Right cardiac atrium (tissue), 5 donors: Measurements from ENCODE around the gene HMCN1. TPM values are rescaled to one million over a fixed set of nuclear protein-coding genes. Genes with fewer than 3 reads are reported as not detected.

ENCODE experiments used
- ATAC-seq, 2 donors: fragments of 200-7000 bp; cut with Tn5 transposase; one replicate each; pipeline versions ENCODE4 v1.8.0 to v1.9.1; 2020; ENCODE audit warnings: moderate library complexity in 2 of 2, mild to moderate bottlenecking in 1 of 2
- DNase-seq, 3 donors: peaks; one replicate each; pipeline ENCODE4 v3.0.0-alpha.2; 2020
- H3K27ac ChIP-seq: one replicate; pipeline ENCODE4 v1.5.1; 2013; ENCODE audit warnings: mild to moderate bottlenecking, low read length, control low read depth, moderate library complexity
- H3K27me3 ChIP-seq: one replicate; pipeline ENCODE4 v1.6.1; 2013; ENCODE audit not compliant: control insufficient read depth, insufficient read depth
- H3K4me1 ChIP-seq: one replicate; pipeline ENCODE4 v1.6.1; 2013; ENCODE audit warnings: low read length; ENCODE audit not compliant: control insufficient read depth, insufficient read depth
- H3K4me3 ChIP-seq: one replicate; pipeline ENCODE4 v1.5.1; 2013; ENCODE audit warnings: low read length, control low read depth
- H3K9me3 ChIP-seq: one replicate; pipeline ENCODE4 v1.6.1; 2013; ENCODE audit warnings: low read length; ENCODE audit not compliant: control insufficient read depth
- WGBS: extraction: QIAGEN DNeasy Blood & Tissue Kit; methylation state at CpG from one replicate; pipeline ENCODE4 v1.1.7; 2013; 5-methylcytosine and 5-hydroxymethylcytosine counted together
- intact Hi-C, 4 donors: fragments of 100-400 bp; cut with DNase I; formaldehyde crosslinking; loops; one replicate each; pipeline versions ENCODE4 v1.11.0 to v1.14.0; 2022 to 2023
- polyA plus RNA-seq: library from polyadenylated mRNA; stranded (reverse); fragments of 200-250 nt; gene quantifications from one replicate; pipeline ENCODE4 v1.2.3, GENCODE V29; 2013
- total RNA-seq, 4 donors: library from RNA; stranded (reverse); fragmentation: NEBNext Ultra II Directional; extraction: Animal tissue kit (Norgen Biotek cat#: 25700); gene quantifications; one replicate each; pipeline ENCODE4 v1.2.1, GENCODE V29; 2021
- donor health status: healthy with polysubstance abuse.
- donor health status: DM: no; HTN: yes; CAD: no.
- donor health status: DM: no; HTN: no; CAD: no.
- donor health status: DM: no; HTN: yes; CAD: no; lungs with severe emphysema.
- donor health status: DM: yes; HTN: yes; CAD: no.

Gene HMCN1
- total and polyA plus RNA-seq, 5 donors = 4.0 to 17.1 (median 14.8) TPM

DNA sequence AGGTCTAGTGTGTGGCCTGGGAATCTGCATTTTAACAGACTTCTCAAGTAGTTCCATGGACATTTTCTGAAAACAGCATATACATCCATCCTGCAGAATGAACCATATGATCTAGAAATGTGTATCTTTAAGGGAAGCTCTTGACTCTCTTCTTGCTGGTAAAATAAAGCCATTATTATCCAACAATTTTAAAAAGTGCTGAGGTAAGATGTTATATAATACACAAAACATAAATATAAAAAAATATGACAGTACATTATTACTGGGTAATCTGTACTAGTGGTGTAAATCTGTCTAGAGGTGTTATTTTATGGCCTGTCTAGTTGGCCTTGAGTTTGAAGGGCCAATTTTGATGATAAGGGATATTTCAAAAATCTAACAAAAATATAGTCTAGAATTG lies 201.2 kb downstream of the HMCN1 start:
- no peaks in the 10 kb centered on the region for H3K4me1 ChIP-seq
- no peak for ATAC-seq
- H3K4me3 ChIP-seq = no peak overlapping the region
- no peak for DNase-seq
- intact Hi-C loops = no loop called here
- no peak overlapping the region for H3K27ac ChIP-seq
- no peaks in the 10 kb centered on the region for H3K9me3 ChIP-seq
- H3K27me3 ChIP-seq = no peaks in the 10 kb centered on the region

DNA sequence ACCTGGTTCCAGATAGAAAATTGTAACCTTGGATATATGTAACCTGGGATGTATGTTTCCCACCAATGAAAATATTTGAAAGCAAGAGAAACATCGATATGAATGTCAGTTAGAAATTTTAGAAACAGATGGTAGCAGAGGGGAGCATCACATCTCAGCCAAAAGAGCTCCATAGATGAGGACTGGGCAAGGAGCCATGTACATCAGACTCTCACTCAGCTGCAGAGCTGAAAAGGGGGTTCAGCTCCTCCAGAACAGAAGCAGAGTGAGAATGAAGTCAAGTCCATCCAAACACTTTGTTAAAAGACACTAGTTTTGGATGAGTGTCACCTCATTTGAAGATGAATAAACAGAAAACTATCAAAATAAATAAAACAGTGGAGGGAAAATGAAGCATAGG lies 202.4 kb downstream of the HMCN1 start:
- Histone ChIP-seq H3K27ac (no peak overlapping the region), H3K4me3 (no peak overlapping the region), H3K4me1 (no peaks in the 10 kb centered on the region), H3K27me3 (no peaks in the 10 kb centered on the region), H3K9me3 (no peaks in the 10 kb centered on the region)
- intact Hi-C loops = no loop called here
- DNase-seq = no peak
- ATAC-seq = no peak
- 67% methylated on average over 1 of the region's 1 CpG for WGBS

DNA sequence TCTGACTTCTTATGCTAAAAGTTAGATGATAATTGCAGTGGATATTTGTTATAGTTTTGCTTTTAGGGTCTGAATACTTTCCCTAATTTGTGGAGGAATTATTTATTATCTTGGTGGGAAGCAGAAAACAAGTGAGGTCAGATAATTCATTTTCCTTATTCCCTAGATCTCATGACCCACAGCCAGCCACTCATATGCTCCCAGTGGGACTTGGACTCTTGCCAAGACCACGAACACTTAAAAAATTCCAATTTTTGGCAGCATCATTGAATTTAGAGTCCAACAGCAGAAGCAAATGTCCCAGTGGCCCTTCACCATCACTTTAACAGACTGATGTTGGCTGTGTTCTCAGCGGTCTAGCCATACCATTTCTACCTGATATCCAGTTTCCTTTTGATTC lies 204.2 kb downstream of the HMCN1 start:
- intact Hi-C loops = no loop called here
- no peaks in the 10 kb centered on the region for H3K27me3 ChIP-seq
- no peaks in the 10 kb centered on the region for H3K9me3 ChIP-seq
- H3K27ac ChIP-seq = no peak overlapping the region
- WGBS = 37% methylated on average over 2 of the region's 2 CpGs
- ATAC-seq = no peak
- H3K4me1 ChIP-seq = no peaks in the 10 kb centered on the region
- no peak overlapping the region for H3K4me3 ChIP-seq
- no peak for DNase-seq

DNA sequence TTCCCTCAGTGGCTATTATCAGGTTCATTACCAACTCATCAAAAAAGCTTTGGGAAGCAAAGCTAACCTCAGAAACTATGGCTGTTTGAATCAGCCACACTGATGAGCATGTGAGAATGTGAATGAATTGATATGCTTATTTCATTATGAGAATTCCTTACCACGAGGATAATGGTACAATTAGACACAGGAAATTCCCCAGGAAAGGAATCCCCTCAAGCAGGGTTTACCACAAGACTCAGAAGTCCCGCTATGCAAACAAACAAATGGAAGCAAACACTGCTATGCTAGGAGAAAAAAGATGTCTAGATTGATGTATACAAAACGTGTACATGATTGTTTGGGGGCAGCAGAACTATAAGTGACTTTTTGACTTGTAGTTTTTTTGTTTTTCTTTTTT lies 205.0 kb downstream of the HMCN1 start:
- no peak overlapping the region for H3K27ac ChIP-seq
- ATAC-seq = no peak
- intact Hi-C loops = no loop called here

DNA sequence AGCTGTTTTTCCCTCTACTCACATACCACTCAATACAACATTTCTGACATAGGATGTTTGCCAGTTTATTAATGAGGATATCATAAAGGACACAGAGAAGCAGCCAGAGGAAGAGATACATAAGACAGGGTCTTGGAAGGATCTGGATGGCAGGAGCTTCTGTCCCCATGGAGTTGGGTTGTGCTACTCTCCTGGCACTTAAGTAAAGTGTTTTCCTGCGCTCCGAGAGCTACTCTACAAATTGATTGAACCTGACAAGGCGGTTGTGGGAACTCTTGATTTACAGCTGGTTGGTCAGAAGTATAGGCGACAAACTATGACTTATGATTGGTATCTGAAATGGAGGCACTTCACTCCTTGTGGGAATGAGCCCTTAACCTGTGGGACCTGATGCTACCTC lies 208.8 kb downstream of the HMCN1 start:
- H3K4me1 ChIP-seq = no peaks in the 10 kb centered on the region
- H3K9me3 ChIP-seq = no peaks in the 10 kb centered on the region
- H3K27me3 ChIP-seq = no peaks in the 10 kb centered on the region
- no peak overlapping the region for H3K4me3 ChIP-seq
- no peak overlapping the region for H3K27ac ChIP-seq
- no peak for DNase-seq
- ATAC-seq = no peak
- intact Hi-C loops = no loop called here
- 95% methylated on average over 4 of the region's 4 CpGs for WGBS

More for the DNA sequence above, 205.0 kb downstream of the HMCN1 start:
- 55% methylated on average over 3 of the region's 3 CpGs for WGBS
- no peak for DNase-seq
- Histone ChIP-seq H3K9me3 (no peaks in the 10 kb centered on the region), H3K4me1 (no peaks in the 10 kb centered on the region), H3K4me3 (no peak overlapping the region), H3K27me3 (no peaks in the 10 kb centered on the region)

DNA sequence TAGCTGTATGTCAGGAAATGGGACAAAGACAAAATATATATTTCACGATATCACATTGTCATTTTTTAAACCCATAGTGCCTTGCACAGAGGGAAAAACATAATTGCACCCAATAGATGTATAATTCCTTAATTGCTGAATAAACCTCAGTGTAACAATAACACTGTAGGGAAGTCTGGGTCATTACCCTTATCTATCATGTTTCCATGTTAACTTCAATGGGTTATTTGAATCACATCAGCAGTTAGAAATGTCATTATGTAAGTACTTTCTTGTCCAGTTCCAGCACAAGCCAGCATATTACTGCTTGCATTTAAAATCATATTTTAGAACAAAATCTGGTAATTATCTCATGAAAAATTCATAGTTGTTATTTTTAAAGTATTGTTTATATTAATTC lies 222.7 kb downstream of the HMCN1 start:
- Histone ChIP-seq H3K4me1 (peaks cover 2% of the 10 kb centered on the region), H3K27ac (no peak overlapping the region), H3K27me3 (no peaks in the 10 kb centered on the region), H3K9me3 (no peaks in the 10 kb centered on the region), H3K4me3 (no peak overlapping the region)
- DNase-seq (no peak), ATAC-seq (peak; percentile 29 to 50)
- intact Hi-C loops = no loop called here
- 46% methylated on average over 1 of the region's 1 CpG for WGBS

DNA sequence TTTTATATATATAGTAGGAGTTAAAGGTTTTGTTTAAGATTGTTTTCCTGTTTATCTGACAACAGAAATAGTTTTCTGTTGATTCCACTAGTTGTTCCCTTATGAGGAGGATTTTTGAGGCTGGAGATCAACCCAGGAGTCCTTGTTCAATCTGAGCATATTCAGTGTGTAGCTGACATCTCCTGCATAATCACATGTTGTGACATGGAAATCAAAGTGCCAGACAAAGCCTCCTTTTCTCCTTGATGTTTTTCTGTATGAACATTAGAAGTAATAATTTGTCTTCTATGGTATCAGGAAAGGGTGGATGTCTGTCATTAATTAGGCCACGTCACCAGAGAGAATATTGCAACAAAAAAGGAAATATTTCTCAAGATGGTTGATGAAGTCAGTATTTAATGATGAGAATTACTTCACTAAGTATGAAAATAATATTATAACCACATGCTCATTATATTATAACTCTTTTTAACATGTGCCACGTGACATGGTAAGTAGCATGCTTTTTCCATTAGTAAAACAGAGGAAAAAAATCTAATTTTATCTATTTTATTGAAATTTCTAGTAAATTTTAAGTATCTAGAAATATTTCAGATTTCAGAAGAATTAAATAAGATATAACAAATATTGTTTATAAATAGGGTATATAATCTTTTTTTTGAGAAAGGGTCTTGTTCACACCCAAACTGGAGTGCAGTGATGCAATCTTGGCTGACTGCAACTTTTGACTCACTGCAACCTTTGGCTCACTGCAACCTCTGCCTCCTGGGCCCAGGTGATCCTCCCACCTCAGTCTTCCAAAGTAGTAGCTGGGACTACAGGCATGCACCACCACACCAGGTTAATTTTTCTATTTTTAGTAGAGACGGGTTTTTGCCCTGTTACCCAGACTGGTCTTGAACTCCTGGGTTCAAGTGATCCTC lies 223.5 kb downstream of the HMCN1 start:
- H3K27me3 ChIP-seq = no peaks in the 10 kb centered on the region
- DNase-seq (no peak), ATAC-seq (no peak)
- no peak overlapping the region for H3K27ac ChIP-seq
- H3K4me1 ChIP-seq = peaks cover 2% of the 10 kb centered on the region
- intact Hi-C loops = no loop called here
- WGBS = 70% methylated on average over 3 of the region's 3 CpGs
- H3K9me3 ChIP-seq = no peaks in the 10 kb centered on the region
- H3K4me3 ChIP-seq = no peak overlapping the region

DNA sequence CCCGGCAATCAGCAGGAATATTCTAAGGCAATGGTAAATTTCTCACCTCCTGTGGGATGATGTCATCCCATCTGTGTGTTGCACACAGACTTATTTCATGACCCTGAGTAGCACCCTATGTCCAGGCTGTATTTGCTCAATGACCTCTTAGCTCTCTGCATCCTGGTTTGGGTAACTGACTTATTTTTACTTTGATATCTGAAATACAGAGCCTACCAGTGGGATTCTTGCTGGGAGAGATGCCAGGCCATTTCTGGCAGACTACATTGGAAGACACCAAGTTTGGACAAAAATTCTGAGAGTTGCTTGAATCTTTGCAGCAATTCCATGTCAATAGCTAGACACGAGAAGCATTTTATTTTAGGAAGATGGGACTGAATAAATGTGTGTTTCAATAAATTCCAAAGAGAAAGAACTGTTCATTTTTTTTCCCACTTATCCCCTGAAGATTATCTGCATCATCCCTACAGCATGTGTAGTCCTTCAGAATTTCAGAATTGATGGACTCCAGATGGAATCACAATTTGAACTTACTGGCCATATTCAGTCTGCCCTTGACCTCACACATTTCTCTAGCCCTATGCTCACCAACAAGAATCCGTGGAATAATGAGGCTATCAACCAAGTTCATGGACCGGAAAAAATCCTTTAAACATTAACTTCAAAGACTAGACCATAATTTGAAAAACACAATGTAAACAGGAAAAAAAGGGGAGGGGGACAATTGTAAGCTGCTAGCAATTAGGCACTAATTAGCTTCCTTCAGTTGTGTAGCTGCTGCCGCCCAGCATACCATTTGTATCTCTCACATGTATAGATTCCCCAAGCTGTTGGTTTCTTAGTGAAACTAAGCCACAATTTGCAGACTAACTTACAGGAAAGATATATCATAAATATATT lies 226.5 kb downstream of the HMCN1 start:
- Histone ChIP-seq H3K4me1 (peaks cover 2% of the 10 kb centered on the region), H3K27ac (no peak overlapping the region)
- WGBS = 57% methylated on average over 5 of the region's 5 CpGs

DNA sequence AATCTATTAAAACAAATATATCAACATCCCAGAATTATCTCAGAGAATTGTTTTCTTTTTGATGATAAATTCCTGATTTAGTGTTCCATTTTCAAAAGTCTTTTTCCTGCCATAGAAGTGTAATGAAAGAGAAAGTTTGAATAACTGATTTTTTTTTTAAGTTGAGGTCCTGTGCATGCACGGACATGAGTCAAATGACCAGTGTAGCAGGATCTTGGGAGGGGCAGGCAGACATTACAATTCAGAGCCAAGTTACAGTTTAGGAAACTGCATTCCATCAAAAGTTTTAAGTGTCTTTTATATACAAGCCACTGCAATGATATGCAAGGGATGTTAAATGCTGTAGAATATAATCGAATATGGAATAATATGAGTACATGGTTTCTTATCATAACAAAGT lies 227.5 kb downstream of the HMCN1 start:
- peaks cover 2% of the 10 kb centered on the region for H3K4me1 ChIP-seq
- intact Hi-C loops = no loop called here
- 48% methylated on average over 2 of the region's 2 CpGs for WGBS

More for the DNA sequence above, 226.5 kb downstream of the HMCN1 start:
- Histone ChIP-seq H3K9me3 (no peaks in the 10 kb centered on the region), H3K27me3 (no peaks in the 10 kb centered on the region), H3K4me3 (no peak overlapping the region)
- DNase-seq (peak; percentile 65 to 87 (median 80)), ATAC-seq (peak; percentile 94 to 96)
- intact Hi-C loops = no loop called here

DNA sequence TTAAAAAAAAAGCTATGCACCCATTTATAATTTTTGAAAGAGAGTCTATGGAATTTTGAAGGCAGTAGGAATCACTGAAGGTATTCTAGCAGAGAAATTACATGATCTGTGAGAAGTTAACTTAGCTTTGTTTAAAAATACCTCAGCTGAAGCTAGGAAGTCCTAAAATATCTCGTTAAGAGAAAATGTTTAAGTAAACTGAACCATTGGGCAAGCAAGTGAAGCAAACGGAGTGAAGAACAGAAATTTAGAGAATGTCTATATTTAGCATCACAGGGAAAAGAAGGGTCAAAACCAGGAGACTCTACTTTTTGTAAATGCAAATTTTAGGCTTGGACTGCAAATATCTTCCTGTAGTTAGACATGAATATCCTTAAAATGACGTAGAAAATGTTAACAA lies 230.8 kb downstream of the HMCN1 start:
- intact Hi-C loops = no loop called here
- H3K4me3 ChIP-seq = no peak overlapping the region
- H3K4me1 ChIP-seq = no peaks in the 10 kb centered on the region
- no peaks in the 10 kb centered on the region for H3K27me3 ChIP-seq
- H3K27ac ChIP-seq = no peak overlapping the region
- no peaks in the 10 kb centered on the region for H3K9me3 ChIP-seq
- ATAC-seq = no peak
- DNase-seq = no peak
- 57% methylated on average over 3 of the region's 3 CpGs for WGBS

More for the DNA sequence above, 227.5 kb downstream of the HMCN1 start:
- H3K27ac ChIP-seq = no peak overlapping the region
- DNase-seq (no peak), ATAC-seq (peak in 1 of 2 donors; percentile 62)
- no peak overlapping the region for H3K4me3 ChIP-seq
- no peaks in the 10 kb centered on the region for H3K27me3 ChIP-seq
- no peaks in the 10 kb centered on the region for H3K9me3 ChIP-seq

DNA sequence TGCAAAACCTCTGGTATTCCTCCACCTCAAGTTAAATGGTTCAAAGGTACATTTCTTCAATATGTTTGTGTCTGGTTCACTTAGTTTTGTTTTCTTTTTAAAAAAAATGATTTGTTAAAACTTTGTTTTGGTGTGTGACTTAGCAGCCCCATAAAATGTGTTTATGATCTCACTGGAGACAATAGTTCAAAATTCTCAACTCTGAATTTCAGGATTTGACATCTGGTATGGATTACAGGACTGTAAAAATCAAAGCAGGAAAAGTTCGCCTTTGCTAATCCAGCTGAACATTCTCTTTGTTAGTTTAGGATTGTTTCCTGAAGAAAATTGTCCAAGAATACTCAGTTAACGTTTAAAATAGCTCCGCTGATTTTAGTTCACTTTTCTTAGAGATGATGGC lies 231.7 kb downstream of the HMCN1 start:
- no peak for ATAC-seq
- no peak for DNase-seq

More for the DNA sequence above, 231.7 kb downstream of the HMCN1 start:
- no peak overlapping the region for H3K27ac ChIP-seq
- intact Hi-C loops = no loop called here
- WGBS = 47% methylated on average over 3 of the region's 3 CpGs
- no peaks in the 10 kb centered on the region for H3K4me1 ChIP-seq
- no peaks in the 10 kb centered on the region for H3K9me3 ChIP-seq
- no peak overlapping the region for H3K4me3 ChIP-seq
- no peaks in the 10 kb centered on the region for H3K27me3 ChIP-seq
